Naive thymus-derived CD4-positive, alpha-beta T cell (primary cell): Measurements from ENCODE around the gene ZNF136. TPM values are rescaled to one million over a fixed set of nuclear protein-coding genes. Genes with fewer than 3 reads are reported as not detected.

Experiments used
- polyA plus RNA-seq, 2 donors: library from polyadenylated mRNA; unstranded; fragments of 300-500 nt; fragmentation: Illumina TruSeq; gene quantifications; one replicate each; pipeline ENCODE4 v1.2.3, GENCODE V29; 2021
- total RNA-seq, 6 experiments: library from RNA in 5 of 6; stranded (reverse) in 5 of 6; gene quantifications; 1 replicate in 5 of 6; 2 replicates in 1 of 6; pipeline ENCODE4 v1.2.3 and lab custom pipeline; 2021 to 2026

Gene ZNF136
- total and polyA plus RNA-seq, 7 experiments from 2014 or later, result 14.0 to 36.8 (median 23.9) TPM

Other genes starting within 250 kb of the ZNF136 start
- 10 to 100 TPM; 18.0 to 26.4 (median 22.8) TPM for gene ZNF700, start 238.0 kb upstream of the ZNF136 start, total RNA-seq
- gene ZNF700, start 238.0 kb upstream of the ZNF136 start, polyA plus RNA-seq, result 1 to 10 TPM; 2.3 to 5.0 TPM
- gene ZNF763, start 198.1 kb upstream of the ZNF136 start, total RNA-seq, result 10 to 100 TPM in 2 of 5 experiments, 1 to 10 TPM in 3; 1.3 to 17.3 (median 4.4) TPM
- gene ZNF763, start 198.1 kb upstream of the ZNF136 start, polyA plus RNA-seq, result 1 to 10 TPM; 3.2 to 4.5 TPM
- 1 to 10 TPM in 3 of 5 experiments, under 1 TPM in 2; 0.10 to 2.2 (median 1.2) TPM for gene ZNF433, start 127.4 kb upstream of the ZNF136 start, total RNA-seq
- 1 to 10 TPM; 4.9 to 5.8 TPM for gene ZNF433, start 127.4 kb upstream of the ZNF136 start, polyA plus RNA-seq
- gene ZNF878, start 110.1 kb upstream of the ZNF136 start, total RNA-seq, result not detected
- gene ZNF878, start 110.1 kb upstream of the ZNF136 start, polyA plus RNA-seq, result not detected
- gene ZNF844, start 98.4 kb upstream of the ZNF136 start, total RNA-seq, result 10 to 100 TPM in 4 of 5 experiments, 1 to 10 TPM in 1; 1.0 to 20.9 (median 15.8) TPM
- 1 to 10 TPM; 5.9 to 6.6 TPM for gene ZNF844, start 98.4 kb upstream of the ZNF136 start, polyA plus RNA-seq
- 1 to 10 TPM; 1.2 to 6.7 (median 4.8) TPM for gene ZNF20, start 22.7 kb upstream of the ZNF136 start, total RNA-seq
- 1 to 10 TPM; 1.4 to 4.4 TPM for gene ZNF20, start 22.7 kb upstream of the ZNF136 start, polyA plus RNA-seq
- 1 to 10 TPM; 1.1 to 5.2 (median 4.2) TPM for gene ZNF625, start 6.4 kb upstream of the ZNF136 start, total RNA-seq
- 1 to 10 TPM in 1 of 2 donors, under 1 TPM in 1; 0.45 to 1.1 TPM for gene ZNF625, start 6.4 kb upstream of the ZNF136 start, polyA plus RNA-seq
- gene ZNF44, start 131.8 kb downstream of the ZNF136 start, total RNA-seq, result 10 to 100 TPM; 16.3 to 67.4 (median 31.3) TPM
- gene ZNF44, start 131.8 kb downstream of the ZNF136 start, polyA plus RNA-seq, result 10 to 100 TPM; 19.2 to 32.2 TPM
- gene ZNF563, start 170.5 kb downstream of the ZNF136 start, total RNA-seq, result 10 to 100 TPM in 2 of 5 experiments, 1 to 10 TPM in 3; 2.8 to 23.2 (median 6.1) TPM
- gene ZNF563, start 170.5 kb downstream of the ZNF136 start, polyA plus RNA-seq, result 1 to 10 TPM; 6.8 to 9.8 TPM
- gene ZNF442, start 202.6 kb downstream of the ZNF136 start, total RNA-seq, result 1 to 10 TPM in 2 of 5 experiments, under 1 TPM in 3; 0.44 to 6.0 (median 0.58) TPM
- 1 to 10 TPM; 1.1 TPM for gene ZNF442, start 202.6 kb downstream of the ZNF136 start, polyA plus RNA-seq
- gene ZNF799, start 238.2 kb downstream of the ZNF136 start, total RNA-seq, result 1 to 10 TPM; 1.7 to 9.9 (median 4.4) TPM
- 1 to 10 TPM; 4.3 to 8.0 TPM for gene ZNF799, start 238.2 kb downstream of the ZNF136 start, polyA plus RNA-seq